K562 (cell line): Measurements from ENCODE around the gene PPP1R14B. TPM values are rescaled to one million over a fixed set of nuclear protein-coding genes. Genes with fewer than 3 reads are reported as not detected.

ENCODE experiments used
- ATAC-seq: fragments of 200-7000 bp; cut with Tn5 transposase; 3 replicates; pipeline ENCODE4 v1.9.1; 2020; ENCODE audit warnings: moderate library complexity
- BruUV-seq: library from RNA; stranded (reverse); fragments of 400-500 nt; replicated peaks from 2 replicates; lab custom pipeline; 2021; lab: Mats Ljungman, UMichigan
- CTCF ChIA-PET: fragments of 300-600 bp; formaldehyde crosslinking; extraction: SDS; loops from one replicate; lab custom pipeline; 2021; ENCODE audit warnings: low intra/inter-chr PET ratio; lab: Yijun Ruan, JAX
- POLR2A ChIA-PET: fragments of 300-600, 350-650 bp; sonication (Branson Sonifier 250); formaldehyde crosslinking; extraction: SDS; loops from one replicate; lab custom pipeline; 2021; ENCODE audit warnings: antibody characterized with exemption, inconsistent platforms; lab: Yijun Ruan, JAX
- DNase-seq, 4 experiments: peaks; one replicate each; pipeline versions ENCODE4 v3.0.0 to v3.0.0-alpha.2; 2011 to 2018; ENCODE audit warnings: low spot score in 3 of 4, mixed read lengths in 3 of 4; ENCODE audit errors: extremely low read depth in 1 of 4
- FAIRE-seq: peaks from 2 replicates; lab custom pipeline; 2011; peaks lifted over from hg19 to GRCh38; lab: Jason Lieb, UNC
- H2AFZ ChIP-seq: 2 replicates; pipeline ENCODE4 v1.6.0; 2011; ENCODE audit warnings: low read depth, low read length, control low read depth, inconsistent platforms
- H3K27ac ChIP-seq: fragments of 200-600 bp; 3 replicates; pipeline ENCODE4 v1.8.0; 2011; ENCODE audit warnings: low read depth, mild to moderate bottlenecking, control low read depth, inconsistent platforms, low read length, moderate library complexity, mixed read lengths; ENCODE audit errors: extremely low read depth
- H3K27me3 ChIP-seq, 2 experiments: fragments of 300-600 bp in 1 of 2; 2 replicates in 1 of 2; 3 replicates in 1 of 2; pipeline versions ENCODE4 v1.6.0 to v1.8.0; 2011; ENCODE audit warnings: inconsistent platforms in 2 of 2, low read length in 2 of 2, mild to moderate bottlenecking in 1 of 2, mixed read lengths in 1 of 2, moderate library complexity in 1 of 2; ENCODE audit not compliant: control insufficient read depth in 2 of 2, insufficient read depth in 2 of 2
- H3K36me3 ChIP-seq: fragments of 300-600 bp; 3 replicates; pipeline ENCODE4 v1.8.0; 2011; ENCODE audit warnings: mild to moderate bottlenecking, low read length, inconsistent platforms; ENCODE audit not compliant: control insufficient read depth, insufficient read depth
- H3K4me1 ChIP-seq, 2 experiments: fragments of 200-600 bp in 1 of 2; replicated peaks in 1 of 2; 2 replicates in 1 of 2; 3 replicates in 1 of 2; pipeline versions ENCODE4 v1.5.1 to v1.8.0; 2011; ENCODE audit warnings: inconsistent platforms in 2 of 2, low read length in 2 of 2, mild to moderate bottlenecking in 1 of 2, mixed read lengths in 1 of 2, moderate library complexity in 1 of 2; ENCODE audit not compliant: control insufficient read depth in 2 of 2, insufficient read depth in 2 of 2
- H3K4me2 ChIP-seq: 2 replicates; pipeline ENCODE4 v1.6.1; 2011; ENCODE audit warnings: low read length, control low read depth, inconsistent platforms, mixed read lengths; ENCODE audit not compliant: insufficient read depth
- H3K4me3 ChIP-seq: fragments of 200-600 bp; sonication (generic), shearing (Covaris generic); 2 replicates; pipeline ENCODE4 v1.5.1; 2016; ENCODE audit warnings: control low read depth, inconsistent platforms
- H3K79me2 ChIP-seq: fragments of 200-600 bp; 3 replicates; pipeline ENCODE4 v1.8.0; 2011; ENCODE audit warnings: low read length, inconsistent platforms; ENCODE audit not compliant: control insufficient read depth, insufficient read depth
- H3K9ac ChIP-seq, 2 experiments: 2 replicates each; pipeline versions ENCODE4 v1.6.0 to v1.6.1; 2011; ENCODE audit warnings: low read depth in 2 of 2, low read length in 2 of 2, control low read depth in 1 of 2, inconsistent platforms in 1 of 2, mild to moderate bottlenecking in 1 of 2, mixed read lengths in 1 of 2; ENCODE audit not compliant: insufficient read depth in 1 of 2
- H3K9me1 ChIP-seq: one replicate; pipeline ENCODE4 v1.6.0; 2011; ENCODE audit warnings: inconsistent platforms, mild to moderate bottlenecking, low read length, moderate library complexity; ENCODE audit not compliant: control insufficient read depth, insufficient read depth
- H3K9me3 ChIP-seq: replicated peaks from 2 replicates; pipeline ENCODE4 v1.5.1; 2011; ENCODE audit warnings: low read depth, low read length, inconsistent platforms; ENCODE audit not compliant: control insufficient read depth, insufficient read depth
- H4K20me1 ChIP-seq: replicated peaks from 2 replicates; pipeline ENCODE4 v1.6.1; 2011; ENCODE audit warnings: low read length, inconsistent platforms, mixed read lengths; ENCODE audit not compliant: control insufficient read depth, insufficient read depth
- CREB3 ChIP-seq: fragments of 450-650 bp; conservative IDR thresholded peaks from 2 replicates; pipeline ENCODE4 v1.6.1; 2016; ENCODE audit warnings: missing genetic modification characterization, low read depth, mild to moderate bottlenecking, missing compliant biosample characterization, moderate library complexity
- WGBS: fragments of 100-300 bp; shearing (Covaris generic); methylation state at CpG from one replicate; pipeline ENCODE4 v1.1.6; 2016; ENCODE audit warnings: low coverage, mixed read lengths; ENCODE audit not compliant: insufficient coverage; ENCODE audit errors: missing lambda C conversion rate; 5-methylcytosine and 5-hydroxymethylcytosine counted together
- in situ Hi-C: fragments of 300-500 bp; cut with MboI; formaldehyde crosslinking; loops from 4 replicates; pipeline ENCODE4 v1.15.0; 2018; ENCODE audit warnings: inconsistent platforms, mixed read lengths
- intact Hi-C: fragments of 100-400 bp; cut with micrococcal nuclease; formaldehyde crosslinking; loops from 2 replicates; pipeline ENCODE4 v1.14.2; 2022
- polyA plus RNA-seq, 8 experiments: library from polyadenylated mRNA; depleted of rRNA in 4 of 8; stranded (reverse) in 5 of 8; unstranded in 3 of 8; fragments of >200 nt; fragmentation: Nextera tagmentation in 2 of 8; fragmentation: Illumina TruSeq in 1 of 8; extraction: Ambion mirVana in 2 of 8; extraction: Trizol in 1 of 8; gene quantifications; 2 replicates each; pipeline versions ENCODE4 v1.2.1 to v1.2.3, GENCODE V29; 2011 to 2014; ENCODE audit warnings: inconsistent platforms in 1 of 8, missing spikeins in 1 of 8
- total RNA-seq, 7 experiments: library from RNA; depleted of rRNA in 6 of 7; stranded (reverse); fragments of >200 nt in 6 of 7; fragmentation: Illumina TruSeq in 2 of 7; extraction: Trizol in 2 of 7; gene quantifications; 2 replicates each; pipeline versions ENCODE4 v1.2.1 to v1.2.3, GENCODE V29; 2011 to 2021; ENCODE audit warnings: low replicate concordance in 1 of 7

The PPP1R14B gene
- total and polyA plus RNA-seq, 9 of the 15 experiments (the other 6 are each of a cell fraction or from before 2014, with no cell fraction given): 7.7 to 566 (median 212) TPM

GRCh38 chr11:64248578-64248977, 1.8 kb upstream of the PPP1R14B start:
- no peak for TF ChIP-seq CREB3 (tag)
- Histone ChIP-seq H3K79me2 (peaks cover 50% of the 10 kb centered on the region), H3K9me3 (no peaks in the 10 kb centered on the region), H3K27me3 (no peaks in the 10 kb centered on the region), H3K27ac (peak overlapping the region; percentile 38; the same call in 1 of the 3 replicates), H3K4me2 (no peak overlapping the region; the same call in 1 of the 2 replicates), H3K9ac (peak overlapping the region; percentile 80 to 95; a peak in 3 of 4 replicates), H3K4me3 (no peak overlapping the region), H3K9me1 (no peaks in the 10 kb centered on the region), H2AFZ (peak overlapping the region; percentile 71; the same call in 1 of the 2 replicates), H3K4me1 (peaks cover 36 to 92% of the 10 kb centered on the region in 2 experiments), H4K20me1 (peaks cover 7% of the 10 kb centered on the region), H3K36me3 (peaks cover 32% of the 10 kb centered on the region)
- in situ Hi-C loops: no loop called here
- DNase-seq (peak in 2 of 4 experiments; percentile 31 to 43), ATAC-seq (no peak), FAIRE-seq (no peak)
- intact Hi-C loops: loop anchor here (10.0 kb wide), 1 partner anchor 56 kb away; the partner anchor contains the start of genes CATSPERZ and ESRRA
- 23% methylated on average over 5 of the region's 7 CpGs for WGBS
- CTCF ChIA-PET: no interaction called here
- BruUV-seq: no TSS peak
- POLR2A ChIA-PET: interaction anchor here (0.6 to 7.8 kb wide), 5 partner anchors 8 to 237 kb away, joined by 3 to 58 read pairs (median 4); no protein-coding TSS in a partner anchor
